Measurements from ENCODE around the gene BOC. TPM values are rescaled to one million over a fixed set of nuclear protein-coding genes. Genes with fewer than 3 reads are reported as not detected.

BOC gene
- total RNA-seq, 3 donors from 2014 or later, result 48.8 to 56.6 (median 55.1) TPM

- no peaks in the 10 kb centered on the region for H3K27me3 ChIP-seq
- DNase-seq (ENCODE audit: low spot score in 2 of 2), result no peak
- intact Hi-C loops (cut with DNase I; ENCODE audit: low total_unique reads), result no loop called here
- H3K4me1 ChIP-seq, result peaks cover 4 to 21% of the 10 kb centered on the region in 2 donors
- H3K27ac ChIP-seq, result peak overlapping the region; percentile 69 to 82
- TF ChIP-seq POLR2A (IDR thresholded peaks at IDR 0.05), result no peak
- no peaks in the 10 kb centered on the region for H3K36me3 ChIP-seq
- no peaks in the 10 kb centered on the region for H3K9me3 ChIP-seq
- H3K4me3 ChIP-seq, result no peak overlapping the region
These were observed 8.4 kb downstream of the BOC start for GRCh38 chr3:113219605-113220300.

GRCh38 chr3:113220721-113221120, 9.4 kb downstream of the BOC start:
- H3K36me3 ChIP-seq, result no peaks in the 10 kb centered on the region
- peaks cover 4 to 21% of the 10 kb centered on the region in 2 donors for H3K4me1 ChIP-seq
- H3K4me3 ChIP-seq, result peak overlapping the region in 1 of 3 donors; percentile 19
- H3K27ac ChIP-seq, result peak overlapping the region; percentile 69 to 82
- H3K27me3 ChIP-seq, result no peaks in the 10 kb centered on the region
- intact Hi-C loops (cut with DNase I; ENCODE audit: low total_unique reads), result no loop called here
- no peak for DNase-seq (ENCODE audit: low spot score in 2 of 2)
- H3K9me3 ChIP-seq, result no peaks in the 10 kb centered on the region
- TF ChIP-seq CTCF (IDR thresholded peaks at IDR 0.05), result no peak
- TF ChIP-seq POLR2AphosphoS5 (IDR thresholded peaks at IDR 0.05), result no peak
- TF ChIP-seq POLR2A (IDR thresholded peaks at IDR 0.05), result no peak

GRCh38 chr3:113221721-113222257, 10.4 kb downstream of the BOC start:
- intact Hi-C loops (cut with DNase I; ENCODE audit: low total_unique reads), result no loop called here
- Histone ChIP-seq H3K9me3 (no peaks in the 10 kb centered on the region), H3K4me1 (peaks cover 4 to 21% of the 10 kb centered on the region in 2 donors), H3K4me3 (peak overlapping the region in 1 of 3 donors; percentile 2), H3K27me3 (no peaks in the 10 kb centered on the region), H3K27ac (peak overlapping the region; percentile 69 to 82), H3K36me3 (no peaks in the 10 kb centered on the region)
- TF ChIP-seq CTCF (IDR thresholded peaks at IDR 0.05), result no peak
- TF ChIP-seq POLR2A (IDR thresholded peaks at IDR 0.05), result no peak
- no peak for TF ChIP-seq POLR2AphosphoS5 (IDR thresholded peaks at IDR 0.05)
- DNase-seq (ENCODE audit: low spot score in 2 of 2), result no peak

- no peaks in the 10 kb centered on the region for H3K9me3 ChIP-seq
- H3K27ac ChIP-seq, result peak overlapping the region; percentile 69 to 82
- no peak for DNase-seq (ENCODE audit: low spot score in 2 of 2)
- H3K27me3 ChIP-seq, result no peaks in the 10 kb centered on the region
- peaks cover 0 to 21% of the 10 kb centered on the region in 2 donors for H3K4me1 ChIP-seq
- TF ChIP-seq CTCF (IDR thresholded peaks at IDR 0.05), result no peak
- TF ChIP-seq POLR2A (IDR thresholded peaks at IDR 0.05), result no peak
- intact Hi-C loops (cut with DNase I; ENCODE audit: low total_unique reads), result no loop called here
- H3K36me3 ChIP-seq, result no peaks in the 10 kb centered on the region
- peak overlapping the region in 1 of 3 donors; percentile 23 for H3K4me3 ChIP-seq
These were observed 11.2 kb downstream of the BOC start for GRCh38 chr3:113222451-113223086.

- no peaks in the 10 kb centered on the region for H3K27me3 ChIP-seq
- H3K4me1 ChIP-seq, result peaks cover 0 to 26% of the 10 kb centered on the region in 2 donors
- no peaks in the 10 kb centered on the region for H3K9me3 ChIP-seq
- H3K27ac ChIP-seq, result peak overlapping the region; percentile 69 to 82
- peak overlapping the region in 1 of 3 donors; percentile 19 for H3K4me3 ChIP-seq
- DNase-seq (ENCODE audit: low spot score in 2 of 2), result no peak
- intact Hi-C loops (cut with DNase I; ENCODE audit: low total_unique reads), result no loop called here
- H3K36me3 ChIP-seq, result no peaks in the 10 kb centered on the region
- TF ChIP-seq POLR2A (IDR thresholded peaks at IDR 0.05), result no peak
- TF ChIP-seq POLR2AphosphoS5 (IDR thresholded peaks at IDR 0.05), result no peak
These were observed 12.3 kb downstream of the BOC start for GRCh38 chr3:113223475-113224281.

Measured in breast epithelium (tissue), 4 donors.